Chondrocyte (in vitro differentiated cells): ENCODE data around the gene SYT7. TPM values are rescaled to one million over a fixed set of nuclear protein-coding genes. Genes with fewer than 3 reads are reported as not detected.

Experiments
- DNase-seq: peaks from one replicate; pipeline ENCODE4 v3.0.0; 2021; ENCODE audit warnings: mixed read lengths, low spot score
- H3K27ac Mint-ChIP-seq: one replicate; pipeline ENCODE4 v1.8.0; 2021; ENCODE audit warnings: mild to moderate bottlenecking, moderate library complexity, mixed read lengths; ENCODE audit not compliant: unreplicated experiment
- H3K27me3 Mint-ChIP-seq: 2 replicates; pipeline ENCODE4 v1.8.0; 2021; ENCODE audit warnings: low read depth, mixed read lengths
- H3K36me3 Mint-ChIP-seq: 2 replicates; pipeline ENCODE4 v1.8.0; 2021; ENCODE audit warnings: low read depth, mixed read lengths
- H3K4me1 Mint-ChIP-seq: 2 replicates; pipeline ENCODE4 v1.8.0; 2021; ENCODE audit warnings: low read depth, mild to moderate bottlenecking, mixed read lengths
- H3K4me3 Mint-ChIP-seq: one replicate; pipeline ENCODE4 v1.8.0; 2021; ENCODE audit warnings: mild to moderate bottlenecking, moderate library complexity, mixed read lengths; ENCODE audit not compliant: unreplicated experiment
- H3K9me3 Mint-ChIP-seq: 2 replicates; pipeline ENCODE4 v1.8.0; 2021; ENCODE audit warnings: low read depth, mixed read lengths
- total RNA-seq: library from RNA; stranded (reverse); gene quantifications from 3 replicates; pipeline ENCODE4 v1.2.1, GENCODE V29; 2021
- TF ChIP-seq, protein P1 (sequence below): fragments of 200-600 bp; sonication (generic); IDR thresholded peaks from 2 replicates; pipeline ENCODE4 v1.5.0; 2021; ENCODE audit warnings: antibody characterized with exemption, mild to moderate bottlenecking, moderate library complexity

Gene SYT7
- total RNA-seq, 1 donor from 2014 or later = 1.5 TPM

- H3K27ac Mint-ChIP-seq = no peak overlapping the region
Measured at GRCh38 chr11:61575886-61576861, 4.7 kb downstream of the SYT7 start.

DNA sequence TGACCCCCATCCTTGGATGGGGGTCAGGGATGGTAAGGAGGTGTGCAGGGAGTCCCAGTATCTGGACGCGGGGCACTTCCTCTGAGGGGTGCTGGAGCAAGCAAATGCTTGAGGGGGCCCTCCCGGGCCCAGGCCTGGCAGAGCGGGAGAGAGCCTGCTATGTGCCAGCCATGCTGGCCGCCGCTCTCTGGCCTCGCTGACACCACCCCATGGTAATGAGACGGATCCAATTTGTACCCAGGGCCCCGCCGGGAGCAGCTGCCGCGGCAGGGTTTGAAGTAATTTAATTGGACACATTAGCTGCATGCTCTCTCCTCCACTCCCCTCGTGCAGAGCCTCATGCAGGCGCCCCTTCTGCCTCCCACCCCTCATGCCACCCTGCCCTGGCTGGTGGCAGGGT lies 6.3 kb downstream of the SYT7 start:
- Mint-ChIP-seq H3K4me3 (no peak overlapping the region), H3K27ac (no peak overlapping the region), H3K9me3 (no peaks in the 10 kb centered on the region), H3K27me3 (peaks cover 49% of the 10 kb centered on the region), H3K36me3 (peaks cover 2% of the 10 kb centered on the region), H3K4me1 (no peaks in the 10 kb centered on the region)
- TF ChIP-seq, protein P1, sequence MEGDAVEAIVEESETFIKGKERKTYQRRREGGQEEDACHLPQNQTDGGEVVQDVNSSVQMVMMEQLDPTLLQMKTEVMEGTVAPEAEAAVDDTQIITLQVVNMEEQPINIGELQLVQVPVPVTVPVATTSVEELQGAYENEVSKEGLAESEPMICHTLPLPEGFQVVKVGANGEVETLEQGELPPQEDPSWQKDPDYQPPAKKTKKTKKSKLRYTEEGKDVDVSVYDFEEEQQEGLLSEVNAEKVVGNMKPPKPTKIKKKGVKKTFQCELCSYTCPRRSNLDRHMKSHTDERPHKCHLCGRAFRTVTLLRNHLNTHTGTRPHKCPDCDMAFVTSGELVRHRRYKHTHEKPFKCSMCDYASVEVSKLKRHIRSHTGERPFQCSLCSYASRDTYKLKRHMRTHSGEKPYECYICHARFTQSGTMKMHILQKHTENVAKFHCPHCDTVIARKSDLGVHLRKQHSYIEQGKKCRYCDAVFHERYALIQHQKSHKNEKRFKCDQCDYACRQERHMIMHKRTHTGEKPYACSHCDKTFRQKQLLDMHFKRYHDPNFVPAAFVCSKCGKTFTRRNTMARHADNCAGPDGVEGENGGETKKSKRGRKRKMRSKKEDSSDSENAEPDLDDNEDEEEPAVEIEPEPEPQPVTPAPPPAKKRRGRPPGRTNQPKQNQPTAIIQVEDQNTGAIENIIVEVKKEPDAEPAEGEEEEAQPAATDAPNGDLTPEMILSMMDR = no peak
- no peak for DNase-seq

More at GRCh38 chr11:61575886-61576861, 4.7 kb downstream of the SYT7 start:
- peaks cover 2% of the 10 kb centered on the region for H3K36me3 Mint-ChIP-seq
- H3K27me3 Mint-ChIP-seq = peaks cover 42% of the 10 kb centered on the region
- no peak overlapping the region for H3K4me3 Mint-ChIP-seq
- TF ChIP-seq, protein P1 = no peak
- no peak for DNase-seq
- no peaks in the 10 kb centered on the region for H3K4me1 Mint-ChIP-seq
- H3K9me3 Mint-ChIP-seq = no peaks in the 10 kb centered on the region

GRCh38 chr11:61572913-61573312 lies 8.0 kb downstream of the SYT7 start:
- no peaks in the 10 kb centered on the region for H3K4me1 Mint-ChIP-seq
- no peak for DNase-seq
- no peaks in the 10 kb centered on the region for H3K9me3 Mint-ChIP-seq
- H3K36me3 Mint-ChIP-seq = peaks cover 2% of the 10 kb centered on the region
- no peak overlapping the region for H3K4me3 Mint-ChIP-seq
- H3K27me3 Mint-ChIP-seq = peaks cover 51% of the 10 kb centered on the region
- TF ChIP-seq, protein P1 = no peak
- no peak overlapping the region for H3K27ac Mint-ChIP-seq

DNA sequence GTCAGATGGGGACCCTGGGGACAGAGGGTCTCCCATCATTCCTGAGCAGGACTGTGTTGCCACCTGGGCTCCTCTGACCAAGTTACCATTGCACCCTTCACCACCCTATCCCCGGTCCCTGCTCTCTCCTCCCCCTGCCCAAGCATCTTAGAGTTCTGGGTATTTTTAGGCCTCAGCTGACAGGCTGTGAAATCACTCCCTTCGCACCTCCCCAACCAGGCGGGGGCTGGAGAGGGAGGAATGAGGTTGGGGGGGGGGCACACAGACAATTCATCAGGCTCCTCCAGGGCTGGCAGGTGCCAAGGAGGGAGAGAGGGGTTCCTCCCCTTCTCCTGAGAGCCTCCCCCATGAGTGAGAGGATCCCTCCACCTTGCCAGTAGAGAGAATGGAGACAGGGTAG lies 9.0 kb downstream of the SYT7 start:
- peaks cover 4% of the 10 kb centered on the region for H3K4me1 Mint-ChIP-seq
- H3K27me3 Mint-ChIP-seq = peaks cover 54% of the 10 kb centered on the region
- H3K9me3 Mint-ChIP-seq = no peaks in the 10 kb centered on the region
- no peak overlapping the region for H3K27ac Mint-ChIP-seq
- TF ChIP-seq, protein P1 = no peak
- DNase-seq = no peak
- no peak overlapping the region for H3K4me3 Mint-ChIP-seq
- peaks cover 2% of the 10 kb centered on the region for H3K36me3 Mint-ChIP-seq

DNA sequence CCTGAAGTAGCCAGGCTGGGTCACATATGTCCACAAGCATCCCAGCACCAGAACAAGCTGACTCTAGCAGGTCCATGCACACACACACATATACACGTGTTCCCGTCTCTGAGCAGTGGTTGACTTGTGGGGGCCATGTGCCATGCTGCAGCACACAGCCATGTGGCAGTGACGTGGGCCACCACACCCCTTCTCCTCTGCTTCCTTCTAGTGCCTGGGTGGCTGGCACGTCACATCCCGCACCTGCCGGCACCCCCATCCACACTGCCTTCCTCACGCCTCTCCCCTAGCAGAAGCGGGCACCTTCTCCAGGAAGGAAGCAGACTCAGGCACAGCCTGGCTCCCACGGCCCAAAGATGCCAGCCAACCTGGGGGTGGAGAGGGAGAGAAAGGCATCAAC lies 9.5 kb downstream of the SYT7 start:
- Mint-ChIP-seq H3K27ac (no peak overlapping the region), H3K4me3 (no peak overlapping the region), H3K4me1 (peaks cover 4% of the 10 kb centered on the region), H3K36me3 (peaks cover 2% of the 10 kb centered on the region), H3K9me3 (no peaks in the 10 kb centered on the region), H3K27me3 (peaks cover 53% of the 10 kb centered on the region)
- DNase-seq = no peak
- TF ChIP-seq, protein P1 = no peak
